WTC11 (cell line): Measurements from ENCODE around the gene TNXB. TPM values are rescaled to one million over a fixed set of nuclear protein-coding genes. Genes with fewer than 3 reads are reported as not detected.

ENCODE experiments used
- ATAC-seq: fragments of 200-7000 bp; cut with Tn5 transposase; 2 replicates; pipeline ENCODE4 v1.10.0; 2021; ENCODE audit warnings: mild to moderate bottlenecking, moderate library complexity
- CTCF ChIA-PET: fragments of 300-600 bp; sonication (Branson Sonifier 250); formaldehyde crosslinking; loops from one replicate; lab custom pipeline; 2021; ENCODE audit warnings: antibody characterized with exemption; lab: Charles Lee
- POLR2A ChIA-PET: fragments of 350-600 bp; sonication (Branson Sonifier 250); formaldehyde crosslinking; loops from one replicate; lab custom pipeline; 2021; ENCODE audit warnings: antibody characterized with exemption; lab: Charles Lee
- DNase-seq: peaks from one replicate; pipeline ENCODE4 v3.0.0; 2021; ENCODE audit warnings: low spot score
- H3K27ac Mint-ChIP-seq: 2 replicates; pipeline ENCODE4 v1.8.0; 2021; ENCODE audit warnings: mixed read lengths
- H3K27me3 Mint-ChIP-seq: 2 replicates; pipeline ENCODE4 v1.8.0; 2021; ENCODE audit warnings: low read depth, mild to moderate bottlenecking, moderate library complexity, mixed read lengths
- H3K36me3 Mint-ChIP-seq: 2 replicates; pipeline ENCODE4 v1.8.0; 2021; ENCODE audit warnings: mixed read lengths
- H3K4me1 Mint-ChIP-seq: 2 replicates; pipeline ENCODE4 v1.8.0; 2022; ENCODE audit warnings: mixed read lengths
- H3K4me3 Mint-ChIP-seq: 2 replicates; pipeline ENCODE4 v1.8.0; 2021; ENCODE audit warnings: mild to moderate bottlenecking, moderate library complexity, mixed read lengths
- H3K9me3 Mint-ChIP-seq: 2 replicates; pipeline ENCODE4 v1.8.0; 2021; ENCODE audit warnings: mixed read lengths
- FOXJ3 ChIP-seq: sonication (generic); formaldehyde crosslinking; IDR thresholded peaks from 2 replicates; pipeline ENCODE4 v1.9.0; 2021; ENCODE audit warnings: missing genetic modification reagents, mild to moderate bottlenecking, borderline replicate concordance
- FOXP1 ChIP-seq: sonication (generic); formaldehyde crosslinking; IDR thresholded peaks from 2 replicates; pipeline ENCODE4 v1.8.0; 2022; ENCODE audit warnings: missing genetic modification reagents, mild to moderate bottlenecking, moderate library complexity, borderline replicate concordance
- KAT7 ChIP-seq: sonication (generic); formaldehyde crosslinking; IDR thresholded peaks from 2 replicates; pipeline ENCODE4 v1.8.1; 2023; ENCODE audit warnings: missing genetic modification reagents, mild to moderate bottlenecking, borderline replicate concordance
- NFATC4 ChIP-seq: fragments of 250-450 bp; sonication (Bioruptor Pico); IDR thresholded peaks from 2 replicates; pipeline ENCODE4 v1.9.0; 2021; ENCODE audit warnings: mild to moderate bottlenecking
- NFYB ChIP-seq: sonication (generic); formaldehyde crosslinking; conservative IDR thresholded peaks from 2 replicates; pipeline ENCODE4 v1.8.0; 2022; ENCODE audit warnings: low read depth, missing genetic modification reagents
- SP1 ChIP-seq: sonication (generic); formaldehyde crosslinking; conservative IDR thresholded peaks from 2 replicates; pipeline ENCODE4 v1.8.1; 2022; ENCODE audit warnings: missing genetic modification reagents
- ZNF416 ChIP-seq: fragments of 250-450 bp; sonication (Bioruptor Pico); IDR thresholded peaks from 2 replicates; pipeline ENCODE4 v1.9.0; 2021; ENCODE audit warnings: mild to moderate bottlenecking, inconsistent platforms
- total RNA-seq: library from RNA; stranded (reverse); gene quantifications from 3 replicates; pipeline ENCODE4 v1.2.3, GENCODE V29; 2021
- TF ChIP-seq, protein P1 (sequence below): sonication (generic); formaldehyde crosslinking; conservative IDR thresholded peaks from 2 replicates; pipeline ENCODE4 v1.8.1; 2022; ENCODE audit warnings: mild to moderate bottlenecking, missing genetic modification reagents
- TF ChIP-seq, protein P2 (sequence below): fragments of 250-450 bp; sonication (Bioruptor Pico); IDR thresholded peaks from 2 replicates; pipeline ENCODE4 v1.9.0; 2021; ENCODE audit warnings: mild to moderate bottlenecking
- TF ChIP-seq, protein P3 (sequence below): sonication (generic); formaldehyde crosslinking; IDR thresholded peaks from 2 replicates; pipeline ENCODE4 v1.8.1; 2023; ENCODE audit warnings: mild to moderate bottlenecking, missing genetic modification reagents
- TF ChIP-seq, protein P4 (sequence below): sonication (generic); formaldehyde crosslinking; IDR thresholded peaks from 2 replicates; pipeline ENCODE4 v1.8.0; 2023; ENCODE audit warnings: mild to moderate bottlenecking, missing genetic modification reagents
- TF ChIP-seq, protein P5 (sequence below): fragments of 250-450 bp; sonication (Bioruptor Pico); IDR thresholded peaks from 2 replicates; pipeline ENCODE4 v2.1.2; 2022; ENCODE audit warnings: mild to moderate bottlenecking, moderate library complexity
- TF ChIP-seq, protein P6 (sequence below): sonication (generic); formaldehyde crosslinking; IDR thresholded peaks from 2 replicates; pipeline ENCODE4 v1.8.1; 2023; ENCODE audit warnings: mild to moderate bottlenecking, missing genetic modification reagents
- TF ChIP-seq, protein P7 (sequence below): sonication (generic); formaldehyde crosslinking; IDR thresholded peaks from 2 replicates; pipeline ENCODE4 v1.8.1; 2022; ENCODE audit warnings: low read depth, missing genetic modification reagents, borderline replicate concordance
- TF ChIP-seq, protein P8 (sequence below): sonication (generic); formaldehyde crosslinking; IDR thresholded peaks from 2 replicates; pipeline ENCODE4 v1.8.1; 2023; ENCODE audit warnings: mild to moderate bottlenecking, missing genetic modification reagents, moderate library complexity
- TF ChIP-seq, protein P9 (sequence below): sonication (generic); formaldehyde crosslinking; IDR thresholded peaks from 2 replicates; pipeline ENCODE4 v1.8.0; 2023; ENCODE audit warnings: missing genetic modification reagents, mild to moderate bottlenecking, borderline replicate concordance
- TF ChIP-seq, protein P10 (sequence below): sonication (generic); formaldehyde crosslinking; IDR thresholded peaks from 2 replicates; pipeline ENCODE4 v1.8.0; 2022; ENCODE audit warnings: mild to moderate bottlenecking, missing genetic modification reagents

TNXB gene
- total RNA-seq, 1 experiment from 2014 or later = 6.4 TPM

DNA sequence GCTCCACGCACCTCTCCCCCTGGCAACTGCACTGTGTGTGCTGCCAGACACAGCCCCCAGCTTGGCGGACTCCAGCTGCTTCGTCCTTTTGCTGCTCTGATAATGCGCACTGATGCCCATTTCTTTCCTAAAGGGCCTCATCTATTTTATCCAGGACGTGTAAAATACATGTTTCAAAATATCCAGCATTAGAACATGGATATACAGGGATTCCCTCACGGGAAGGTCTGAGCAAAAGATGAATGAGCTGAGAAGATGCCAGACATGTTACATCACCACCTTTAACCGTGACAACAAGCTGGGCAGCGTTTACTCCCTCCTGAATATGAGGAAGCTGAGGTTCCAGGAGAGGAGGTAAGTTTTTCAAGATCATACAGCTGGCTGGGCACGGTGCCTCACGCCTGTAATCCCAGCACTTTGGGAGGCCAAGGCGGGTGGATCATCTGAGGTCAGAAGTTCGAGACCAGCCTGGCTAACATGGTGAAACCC is 32.8 kb downstream of the TNXB start (continued):
- no peak for TF ChIP-seq ZNF416 (CRISPR knock-in tag)
- TF ChIP-seq NFATC4 (CRISPR knock-in tag) = no peak
- no peak for TF ChIP-seq NFYB (CRISPR knock-in tag)

DNA sequence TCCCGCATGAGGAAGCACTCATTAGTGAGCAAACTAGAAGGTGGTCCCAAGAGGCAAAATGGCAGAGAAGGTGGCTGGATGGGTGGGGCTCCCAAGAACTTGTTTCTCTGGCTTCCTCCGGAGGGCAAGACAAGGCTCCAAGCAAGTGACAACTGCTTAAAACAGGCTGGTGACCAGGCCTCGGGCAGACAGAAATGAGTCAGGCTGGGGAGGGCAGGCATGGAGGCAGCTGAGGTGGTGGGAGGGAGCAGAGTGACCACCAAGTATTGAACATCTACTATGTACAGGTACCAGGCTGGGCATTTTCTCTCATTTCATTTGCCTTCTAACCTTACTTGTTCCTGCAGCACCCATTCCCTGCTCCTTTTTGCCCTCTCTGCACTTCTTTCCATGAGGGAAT is 33.4 kb downstream of the TNXB start:
- ATAC-seq (no peak), DNase-seq (no peak)
- no peaks in the 10 kb centered on the region for H3K9me3 Mint-ChIP-seq
- H3K27me3 Mint-ChIP-seq = no peaks in the 10 kb centered on the region
- CTCF ChIA-PET = interaction anchor here (1.0 to 3.1 kb wide), 3 partner anchors 11 to 28 kb away, joined by 4 to 14 read pairs (median 7); no protein-coding TSS in a partner anchor
- POLR2A ChIA-PET = no interaction called here
- no peaks in the 10 kb centered on the region for H3K36me3 Mint-ChIP-seq
- H3K4me3 Mint-ChIP-seq = no peak overlapping the region
- no peak overlapping the region for H3K27ac Mint-ChIP-seq
- peaks cover 8% of the 10 kb centered on the region for H3K4me1 Mint-ChIP-seq
- TF ChIP-seq, protein P1, sequence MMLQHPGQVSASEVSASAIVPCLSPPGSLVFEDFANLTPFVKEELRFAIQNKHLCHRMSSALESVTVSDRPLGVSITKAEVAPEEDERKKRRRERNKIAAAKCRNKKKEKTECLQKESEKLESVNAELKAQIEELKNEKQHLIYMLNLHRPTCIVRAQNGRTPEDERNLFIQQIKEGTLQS (CRISPR knock-in tag) = no peak
- TF ChIP-seq SP1 (CRISPR knock-in tag) (no peak), FOXJ3 (no peak), FOXP1 (CRISPR knock-in tag) (no peak), KAT7 (CRISPR knock-in tag) (no peak)
- TF ChIP-seq, protein P2, sequence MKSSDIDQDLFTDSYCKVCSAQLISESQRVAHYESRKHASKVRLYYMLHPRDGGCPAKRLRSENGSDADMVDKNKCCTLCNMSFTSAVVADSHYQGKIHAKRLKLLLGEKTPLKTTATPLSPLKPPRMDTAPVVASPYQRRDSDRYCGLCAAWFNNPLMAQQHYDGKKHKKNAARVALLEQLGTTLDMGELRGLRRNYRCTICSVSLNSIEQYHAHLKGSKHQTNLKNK (CRISPR knock-in tag) = no peak
- TF ChIP-seq, protein P3, sequence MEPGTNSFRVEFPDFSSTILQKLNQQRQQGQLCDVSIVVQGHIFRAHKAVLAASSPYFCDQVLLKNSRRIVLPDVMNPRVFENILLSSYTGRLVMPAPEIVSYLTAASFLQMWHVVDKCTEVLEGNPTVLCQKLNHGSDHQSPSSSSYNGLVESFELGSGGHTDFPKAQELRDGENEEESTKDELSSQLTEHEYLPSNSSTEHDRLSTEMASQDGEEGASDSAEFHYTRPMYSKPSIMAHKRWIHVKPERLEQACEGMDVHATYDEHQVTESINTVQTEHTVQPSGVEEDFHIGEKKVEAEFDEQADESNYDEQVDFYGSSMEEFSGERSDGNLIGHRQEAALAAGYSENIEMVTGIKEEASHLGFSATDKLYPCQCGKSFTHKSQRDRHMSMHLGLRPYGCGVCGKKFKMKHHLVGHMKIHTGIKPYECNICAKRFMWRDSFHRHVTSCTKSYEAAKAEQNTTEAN (CRISPR knock-in tag) = no peak
- TF ChIP-seq, protein P4, sequence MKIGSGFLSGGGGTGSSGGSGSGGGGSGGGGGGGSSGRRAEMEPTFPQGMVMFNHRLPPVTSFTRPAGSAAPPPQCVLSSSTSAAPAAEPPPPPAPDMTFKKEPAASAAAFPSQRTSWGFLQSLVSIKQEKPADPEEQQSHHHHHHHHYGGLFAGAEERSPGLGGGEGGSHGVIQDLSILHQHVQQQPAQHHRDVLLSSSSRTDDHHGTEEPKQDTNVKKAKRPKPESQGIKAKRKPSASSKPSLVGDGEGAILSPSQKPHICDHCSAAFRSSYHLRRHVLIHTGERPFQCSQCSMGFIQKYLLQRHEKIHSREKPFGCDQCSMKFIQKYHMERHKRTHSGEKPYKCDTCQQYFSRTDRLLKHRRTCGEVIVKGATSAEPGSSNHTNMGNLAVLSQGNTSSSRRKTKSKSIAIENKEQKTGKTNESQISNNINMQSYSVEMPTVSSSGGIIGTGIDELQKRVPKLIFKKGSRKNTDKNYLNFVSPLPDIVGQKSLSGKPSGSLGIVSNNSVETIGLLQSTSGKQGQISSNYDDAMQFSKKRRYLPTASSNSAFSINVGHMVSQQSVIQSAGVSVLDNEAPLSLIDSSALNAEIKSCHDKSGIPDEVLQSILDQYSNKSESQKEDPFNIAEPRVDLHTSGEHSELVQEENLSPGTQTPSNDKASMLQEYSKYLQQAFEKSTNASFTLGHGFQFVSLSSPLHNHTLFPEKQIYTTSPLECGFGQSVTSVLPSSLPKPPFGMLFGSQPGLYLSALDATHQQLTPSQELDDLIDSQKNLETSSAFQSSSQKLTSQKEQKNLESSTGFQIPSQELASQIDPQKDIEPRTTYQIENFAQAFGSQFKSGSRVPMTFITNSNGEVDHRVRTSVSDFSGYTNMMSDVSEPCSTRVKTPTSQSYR (CRISPR knock-in tag) = no peak
- TF ChIP-seq, protein P5, sequence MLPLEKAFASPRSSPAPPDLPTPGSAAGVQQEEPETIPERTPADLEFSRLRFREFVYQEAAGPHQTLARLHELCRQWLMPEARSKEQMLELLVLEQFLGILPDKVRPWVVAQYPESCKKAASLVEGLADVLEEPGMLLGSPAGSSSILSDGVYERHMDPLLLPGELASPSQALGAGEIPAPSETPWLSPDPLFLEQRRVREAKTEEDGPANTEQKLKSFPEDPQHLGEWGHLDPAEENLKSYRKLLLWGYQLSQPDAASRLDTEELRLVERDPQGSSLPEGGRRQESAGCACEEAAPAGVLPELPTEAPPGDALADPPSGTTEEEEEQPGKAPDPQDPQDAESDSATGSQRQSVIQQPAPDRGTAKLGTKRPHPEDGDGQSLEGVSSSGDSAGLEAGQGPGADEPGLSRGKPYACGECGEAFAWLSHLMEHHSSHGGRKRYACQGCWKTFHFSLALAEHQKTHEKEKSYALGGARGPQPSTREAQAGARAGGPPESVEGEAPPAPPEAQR = no peak
- TF ChIP-seq, protein P6, sequence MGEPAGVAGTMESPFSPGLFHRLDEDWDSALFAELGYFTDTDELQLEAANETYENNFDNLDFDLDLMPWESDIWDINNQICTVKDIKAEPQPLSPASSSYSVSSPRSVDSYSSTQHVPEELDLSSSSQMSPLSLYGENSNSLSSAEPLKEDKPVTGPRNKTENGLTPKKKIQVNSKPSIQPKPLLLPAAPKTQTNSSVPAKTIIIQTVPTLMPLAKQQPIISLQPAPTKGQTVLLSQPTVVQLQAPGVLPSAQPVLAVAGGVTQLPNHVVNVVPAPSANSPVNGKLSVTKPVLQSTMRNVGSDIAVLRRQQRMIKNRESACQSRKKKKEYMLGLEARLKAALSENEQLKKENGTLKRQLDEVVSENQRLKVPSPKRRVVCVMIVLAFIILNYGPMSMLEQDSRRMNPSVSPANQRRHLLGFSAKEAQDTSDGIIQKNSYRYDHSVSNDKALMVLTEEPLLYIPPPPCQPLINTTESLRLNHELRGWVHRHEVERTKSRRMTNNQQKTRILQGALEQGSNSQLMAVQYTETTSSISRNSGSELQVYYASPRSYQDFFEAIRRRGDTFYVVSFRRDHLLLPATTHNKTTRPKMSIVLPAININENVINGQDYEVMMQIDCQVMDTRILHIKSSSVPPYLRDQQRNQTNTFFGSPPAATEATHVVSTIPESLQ (CRISPR knock-in tag) = no peak
- TF ChIP-seq, protein P7, sequence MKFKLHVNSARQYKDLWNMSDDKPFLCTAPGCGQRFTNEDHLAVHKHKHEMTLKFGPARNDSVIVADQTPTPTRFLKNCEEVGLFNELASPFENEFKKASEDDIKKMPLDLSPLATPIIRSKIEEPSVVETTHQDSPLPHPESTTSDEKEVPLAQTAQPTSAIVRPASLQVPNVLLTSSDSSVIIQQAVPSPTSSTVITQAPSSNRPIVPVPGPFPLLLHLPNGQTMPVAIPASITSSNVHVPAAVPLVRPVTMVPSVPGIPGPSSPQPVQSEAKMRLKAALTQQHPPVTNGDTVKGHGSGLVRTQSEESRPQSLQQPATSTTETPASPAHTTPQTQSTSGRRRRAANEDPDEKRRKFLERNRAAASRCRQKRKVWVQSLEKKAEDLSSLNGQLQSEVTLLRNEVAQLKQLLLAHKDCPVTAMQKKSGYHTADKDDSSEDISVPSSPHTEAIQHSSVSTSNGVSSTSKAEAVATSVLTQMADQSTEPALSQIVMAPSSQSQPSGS (CRISPR knock-in tag) = no peak
- TF ChIP-seq, protein P8, sequence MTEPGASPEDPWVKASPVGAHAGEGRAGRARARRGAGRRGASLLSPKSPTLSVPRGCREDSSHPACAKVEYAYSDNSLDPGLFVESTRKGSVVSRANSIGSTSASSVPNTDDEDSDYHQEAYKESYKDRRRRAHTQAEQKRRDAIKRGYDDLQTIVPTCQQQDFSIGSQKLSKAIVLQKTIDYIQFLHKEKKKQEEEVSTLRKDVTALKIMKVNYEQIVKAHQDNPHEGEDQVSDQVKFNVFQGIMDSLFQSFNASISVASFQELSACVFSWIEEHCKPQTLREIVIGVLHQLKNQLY (CRISPR knock-in tag) = no peak
- TF ChIP-seq, protein P9, sequence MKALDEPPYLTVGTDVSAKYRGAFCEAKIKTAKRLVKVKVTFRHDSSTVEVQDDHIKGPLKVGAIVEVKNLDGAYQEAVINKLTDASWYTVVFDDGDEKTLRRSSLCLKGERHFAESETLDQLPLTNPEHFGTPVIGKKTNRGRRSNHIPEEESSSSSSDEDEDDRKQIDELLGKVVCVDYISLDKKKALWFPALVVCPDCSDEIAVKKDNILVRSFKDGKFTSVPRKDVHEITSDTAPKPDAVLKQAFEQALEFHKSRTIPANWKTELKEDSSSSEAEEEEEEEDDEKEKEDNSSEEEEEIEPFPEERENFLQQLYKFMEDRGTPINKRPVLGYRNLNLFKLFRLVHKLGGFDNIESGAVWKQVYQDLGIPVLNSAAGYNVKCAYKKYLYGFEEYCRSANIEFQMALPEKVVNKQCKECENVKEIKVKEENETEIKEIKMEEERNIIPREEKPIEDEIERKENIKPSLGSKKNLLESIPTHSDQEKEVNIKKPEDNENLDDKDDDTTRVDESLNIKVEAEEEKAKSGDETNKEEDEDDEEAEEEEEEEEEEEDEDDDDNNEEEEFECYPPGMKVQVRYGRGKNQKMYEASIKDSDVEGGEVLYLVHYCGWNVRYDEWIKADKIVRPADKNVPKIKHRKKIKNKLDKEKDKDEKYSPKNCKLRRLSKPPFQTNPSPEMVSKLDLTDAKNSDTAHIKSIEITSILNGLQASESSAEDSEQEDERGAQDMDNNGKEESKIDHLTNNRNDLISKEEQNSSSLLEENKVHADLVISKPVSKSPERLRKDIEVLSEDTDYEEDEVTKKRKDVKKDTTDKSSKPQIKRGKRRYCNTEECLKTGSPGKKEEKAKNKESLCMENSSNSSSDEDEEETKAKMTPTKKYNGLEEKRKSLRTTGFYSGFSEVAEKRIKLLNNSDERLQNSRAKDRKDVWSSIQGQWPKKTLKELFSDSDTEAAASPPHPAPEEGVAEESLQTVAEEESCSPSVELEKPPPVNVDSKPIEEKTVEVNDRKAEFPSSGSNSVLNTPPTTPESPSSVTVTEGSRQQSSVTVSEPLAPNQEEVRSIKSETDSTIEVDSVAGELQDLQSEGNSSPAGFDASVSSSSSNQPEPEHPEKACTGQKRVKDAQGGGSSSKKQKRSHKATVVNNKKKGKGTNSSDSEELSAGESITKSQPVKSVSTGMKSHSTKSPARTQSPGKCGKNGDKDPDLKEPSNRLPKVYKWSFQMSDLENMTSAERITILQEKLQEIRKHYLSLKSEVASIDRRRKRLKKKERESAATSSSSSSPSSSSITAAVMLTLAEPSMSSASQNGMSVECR (CRISPR knock-in tag) = no peak
- TF ChIP-seq, protein P10, sequence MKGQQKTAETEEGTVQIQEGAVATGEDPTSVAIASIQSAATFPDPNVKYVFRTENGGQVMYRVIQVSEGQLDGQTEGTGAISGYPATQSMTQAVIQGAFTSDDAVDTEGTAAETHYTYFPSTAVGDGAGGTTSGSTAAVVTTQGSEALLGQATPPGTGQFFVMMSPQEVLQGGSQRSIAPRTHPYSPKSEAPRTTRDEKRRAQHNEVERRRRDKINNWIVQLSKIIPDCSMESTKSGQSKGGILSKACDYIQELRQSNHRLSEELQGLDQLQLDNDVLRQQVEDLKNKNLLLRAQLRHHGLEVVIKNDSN (CRISPR knock-in tag) = no peak
